ENCODE measurements around the gene SOX13.

SOX13 gene

DNA sequence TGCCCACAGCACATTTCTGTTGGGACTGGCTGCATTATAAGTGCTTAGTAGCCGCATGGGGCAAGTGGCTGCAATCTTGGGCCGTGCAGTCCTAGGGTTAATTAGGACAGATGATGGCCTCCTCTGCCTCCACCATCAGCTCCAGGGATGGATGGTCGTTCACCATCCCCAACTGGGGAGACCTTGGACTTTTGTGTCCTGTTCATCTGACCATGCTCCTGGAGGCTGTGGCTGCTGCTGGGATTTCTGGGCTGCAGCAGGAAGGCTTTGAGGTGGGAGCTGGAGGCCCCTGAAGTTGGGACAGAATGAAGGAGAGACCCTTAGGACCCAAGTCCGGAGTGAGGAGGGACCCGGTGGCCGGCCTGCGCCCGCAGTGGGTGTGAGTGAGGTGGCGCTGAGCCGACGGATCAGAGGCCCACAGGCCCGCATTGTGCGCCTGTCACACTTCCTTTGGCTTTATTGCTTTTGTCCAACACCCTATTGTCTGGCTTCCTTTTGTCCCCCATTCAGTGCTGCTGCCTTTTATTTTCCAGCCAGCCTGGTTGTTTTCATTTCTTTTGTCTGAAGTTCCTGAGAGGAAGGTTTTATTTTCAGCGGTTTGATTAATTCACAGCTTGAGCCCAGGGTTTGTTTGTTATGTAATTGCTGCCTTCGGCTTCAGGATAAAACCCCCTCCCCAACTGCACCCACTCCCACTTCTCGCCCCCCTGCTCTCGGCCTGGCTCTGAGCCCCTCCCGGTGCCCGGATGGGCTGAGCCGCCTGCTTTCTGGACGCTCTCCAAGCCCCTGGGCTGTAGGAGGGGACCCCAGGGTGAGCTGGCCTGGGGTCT, 35.6 kb downstream of the SOX13 start:
- DNase-seq (ENCODE audit: low read depth) = no peak

DNA sequence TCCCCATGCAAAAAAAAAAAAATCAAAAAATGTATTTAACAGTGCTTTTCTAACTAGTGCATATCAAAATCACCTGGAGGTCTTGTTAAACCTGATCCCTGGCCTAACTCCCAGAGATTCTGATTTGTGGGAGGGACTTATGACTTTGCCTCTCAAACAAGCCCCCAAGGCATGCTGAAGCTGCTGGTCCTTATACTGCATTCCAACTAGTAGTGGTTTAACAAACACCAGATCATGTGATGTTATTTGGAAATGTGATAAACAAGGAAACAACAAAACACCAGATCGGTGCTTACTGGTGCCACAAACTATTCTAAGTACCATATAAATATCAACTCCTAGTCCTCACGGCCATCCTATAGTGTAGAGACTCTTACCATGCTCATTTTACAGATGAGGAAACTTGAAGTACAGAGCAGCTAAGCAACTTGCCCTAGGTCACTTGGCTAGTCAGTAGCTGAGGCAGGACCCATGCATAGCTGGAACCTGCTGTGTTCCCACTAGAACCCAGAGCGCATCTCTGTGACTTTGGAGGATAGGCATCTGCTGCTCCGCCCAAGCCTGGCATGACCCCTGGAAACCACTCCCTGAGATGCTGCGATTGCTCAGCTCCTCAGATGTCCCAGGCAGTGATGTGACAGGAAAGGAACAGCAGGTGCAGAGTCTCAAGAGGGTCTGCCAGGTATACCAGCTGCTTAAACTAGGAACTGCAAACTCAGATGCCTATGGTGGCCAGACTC, 38.1 kb downstream of the SOX13 start:
- DNase-seq (ENCODE audit: low read depth) = no peak

DNA sequence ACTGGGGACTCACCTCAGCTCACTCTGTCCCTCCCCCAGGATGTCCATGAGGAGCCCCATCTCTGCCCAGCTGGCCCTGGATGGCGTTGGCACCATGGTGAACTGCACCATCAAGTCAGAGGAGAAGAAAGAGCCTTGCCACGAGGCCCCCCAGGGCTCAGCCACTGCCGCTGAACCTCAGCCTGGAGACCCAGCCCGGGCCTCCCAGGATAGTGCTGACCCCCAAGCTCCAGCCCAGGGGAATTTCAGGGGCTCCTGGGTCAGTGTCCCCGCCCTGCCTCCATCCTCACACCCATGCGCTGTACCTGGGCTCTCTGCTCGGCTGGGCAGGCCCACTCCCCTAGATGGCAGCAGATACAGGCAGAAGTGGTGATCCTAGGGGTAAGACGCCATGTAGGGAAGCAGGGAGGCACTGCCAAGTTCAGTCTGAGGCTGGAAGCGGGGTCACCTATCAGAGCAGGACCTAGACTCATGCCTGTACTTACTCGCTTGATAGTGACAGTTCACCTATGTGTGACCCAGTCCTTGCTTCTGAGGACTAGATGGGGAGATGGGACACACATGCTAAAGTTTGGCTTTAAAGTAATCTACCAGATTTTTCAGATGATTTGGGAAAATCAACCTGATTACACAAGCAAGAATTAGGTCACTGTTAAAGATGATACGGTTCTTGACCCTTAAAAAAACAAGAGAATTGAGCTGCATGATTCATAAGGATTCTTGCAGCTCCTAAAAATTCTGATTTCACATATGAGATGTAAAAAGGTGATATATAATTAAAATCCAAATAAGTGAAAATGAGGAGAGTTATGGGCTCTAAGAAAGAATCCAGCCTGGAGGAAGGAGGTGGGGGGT, 40.2 kb downstream of the SOX13 start:
- no peak for DNase-seq (ENCODE audit: low read depth)

DNA sequence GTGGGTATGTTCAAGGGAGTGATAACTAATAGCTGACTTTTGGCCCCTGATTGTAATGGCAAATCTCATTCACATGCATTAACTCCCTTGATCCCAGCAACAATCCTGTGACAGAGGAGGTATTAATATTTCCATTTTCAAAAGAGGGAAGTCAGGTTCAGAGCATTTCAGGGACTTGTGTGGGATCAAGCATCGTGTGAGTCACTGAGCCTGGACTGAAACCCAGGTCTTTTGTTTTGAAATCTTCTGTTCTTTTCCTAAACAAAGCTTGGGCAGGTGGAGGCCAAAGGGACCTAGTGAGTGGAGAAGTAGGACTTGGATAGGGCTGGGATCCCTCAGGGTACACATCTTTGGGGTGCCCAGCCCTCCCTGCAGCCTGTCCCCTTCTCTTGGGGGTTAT, 41.0 kb downstream of the SOX13 start:
- no peak for DNase-seq (ENCODE audit: low read depth)

DNA sequence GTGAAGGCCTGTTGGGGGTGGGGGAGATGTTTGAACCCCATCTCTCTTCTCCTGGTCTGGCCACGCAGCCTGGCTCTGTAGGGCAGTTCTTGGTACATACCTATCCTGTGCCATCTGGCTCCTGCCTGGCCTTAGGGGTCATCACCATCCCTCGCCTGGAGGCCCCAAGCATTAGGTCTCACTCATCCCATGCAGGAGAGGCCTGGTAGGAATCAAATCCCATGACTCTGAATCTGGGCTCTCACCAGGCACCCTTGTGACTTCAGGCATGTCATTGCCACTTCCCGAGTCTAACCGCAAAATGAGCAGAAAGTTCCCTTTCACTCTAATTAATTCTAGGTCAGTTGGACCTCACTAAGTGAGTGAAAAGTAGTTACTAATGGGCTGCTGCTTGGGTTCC, 41.7 kb downstream of the SOX13 start:
- no peak for DNase-seq (ENCODE audit: low read depth)

DNA sequence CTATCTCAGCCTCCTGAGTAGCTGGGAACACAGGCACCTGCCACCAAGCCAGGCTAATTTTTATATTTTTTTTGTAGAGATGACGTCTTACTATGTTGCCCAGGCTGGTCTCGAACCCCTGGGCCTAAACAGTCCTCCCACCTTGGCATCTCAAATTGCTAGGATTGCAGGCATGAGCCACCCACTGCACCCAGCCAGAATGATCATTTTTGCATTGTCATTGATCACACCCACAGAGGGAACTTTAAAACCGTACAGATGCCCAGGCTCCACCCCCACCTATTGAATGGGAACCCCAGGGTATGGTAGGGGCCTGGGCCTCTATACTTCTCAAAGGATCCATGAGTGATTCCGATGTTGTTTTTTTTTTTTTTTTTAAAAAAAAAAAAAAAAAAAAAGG, 42.2 kb downstream of the SOX13 start:
- no peak for DNase-seq (ENCODE audit: low read depth)

DNA sequence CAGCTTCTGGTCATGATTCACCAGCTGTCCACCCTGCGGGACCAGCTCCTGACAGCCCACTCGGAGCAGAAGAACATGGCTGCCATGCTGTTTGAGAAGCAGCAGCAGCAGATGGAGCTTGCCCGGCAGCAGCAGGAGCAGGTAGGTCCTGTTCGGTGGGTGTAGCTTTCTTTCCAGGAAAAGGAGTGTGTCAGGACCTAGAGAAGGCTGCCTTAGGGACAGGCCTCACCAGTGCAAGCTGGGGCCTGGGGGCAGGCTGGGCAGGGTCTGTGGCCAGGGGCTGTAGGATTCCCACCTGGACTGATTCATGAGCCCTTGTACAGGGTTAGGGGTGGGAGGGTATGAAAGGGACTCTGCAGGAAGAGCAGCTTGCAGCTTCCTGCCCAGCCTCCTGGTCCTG, 43.6 kb downstream of the SOX13 start:
- no peak for DNase-seq (ENCODE audit: low read depth)

DNA sequence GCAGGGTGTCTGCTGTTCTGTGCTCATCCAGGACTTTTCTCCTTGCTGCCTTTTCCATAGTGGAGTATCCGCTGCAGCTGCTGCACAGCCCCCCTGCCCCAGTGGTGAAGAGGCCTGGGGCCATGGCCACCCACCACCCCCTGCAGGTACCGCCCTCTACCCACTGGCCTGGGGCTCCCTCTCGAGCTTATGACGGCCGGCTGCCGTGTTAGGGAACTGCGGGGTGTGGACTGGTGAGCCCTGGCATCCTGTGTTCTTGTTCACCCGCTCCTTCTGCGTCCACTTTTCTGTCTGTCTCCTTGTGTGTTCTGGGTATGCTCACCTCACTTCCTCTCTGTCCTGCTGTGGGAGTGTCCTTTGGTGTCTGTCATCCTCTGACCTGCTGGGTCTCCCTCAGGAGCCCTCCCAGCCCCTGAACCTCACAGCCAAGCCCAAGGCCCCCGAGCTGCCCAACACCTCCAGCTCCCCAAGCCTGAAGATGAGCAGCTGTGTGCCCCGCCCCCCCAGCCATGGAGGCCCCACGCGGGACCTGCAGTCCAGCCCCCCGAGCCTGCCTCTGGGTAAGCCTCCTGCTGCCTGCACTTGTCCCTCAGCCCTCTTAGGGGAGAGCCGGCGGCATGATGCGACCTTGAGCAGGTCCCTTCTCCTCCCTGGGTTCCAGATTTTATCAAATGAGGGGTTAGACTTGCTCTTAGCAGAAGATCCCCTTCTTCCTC, 49.1 kb downstream of the SOX13 start:
- DNase-seq (ENCODE audit: low read depth) = no peak

DNA sequence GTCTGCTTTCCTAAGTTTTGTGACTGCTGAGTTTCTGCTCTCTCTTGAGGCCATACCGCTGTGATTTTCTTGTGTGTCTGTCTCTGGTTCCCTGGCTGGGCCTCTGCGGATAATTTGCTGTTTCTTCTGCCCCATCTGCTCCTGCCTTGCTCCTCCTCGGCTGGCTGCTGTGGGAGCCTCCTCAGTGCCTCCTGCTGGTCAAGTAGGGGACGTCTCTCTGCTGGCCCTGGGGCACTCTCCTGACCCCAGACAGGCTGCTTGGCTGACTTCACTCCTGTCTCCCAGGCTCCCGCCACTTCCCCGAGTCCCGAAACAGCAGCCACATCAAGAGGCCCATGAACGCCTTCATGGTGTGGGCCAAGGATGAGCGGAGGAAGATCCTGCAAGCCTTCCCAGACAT, 50.5 kb downstream of the SOX13 start:
- no peak for DNase-seq (ENCODE audit: low read depth)

DNA sequence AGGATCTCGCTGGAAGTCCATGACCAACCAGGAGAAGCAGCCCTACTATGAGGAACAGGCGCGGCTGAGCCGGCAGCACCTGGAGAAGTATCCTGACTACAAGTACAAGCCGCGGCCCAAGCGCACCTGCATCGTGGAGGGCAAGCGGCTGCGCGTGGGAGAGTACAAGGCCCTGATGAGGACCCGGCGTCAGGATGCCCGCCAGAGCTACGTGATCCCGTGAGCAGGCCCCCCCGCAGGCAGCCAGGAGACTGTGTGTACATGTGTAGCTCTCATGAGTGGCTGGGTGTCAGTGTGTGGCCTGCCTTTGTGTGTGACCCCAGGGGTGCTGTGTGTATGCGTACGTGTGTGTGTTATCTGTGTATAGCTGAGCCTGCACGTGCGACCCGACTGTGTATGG, 51.7 kb downstream of the SOX13 start:
- DNase-seq (ENCODE audit: low read depth) = no peak

DNA sequence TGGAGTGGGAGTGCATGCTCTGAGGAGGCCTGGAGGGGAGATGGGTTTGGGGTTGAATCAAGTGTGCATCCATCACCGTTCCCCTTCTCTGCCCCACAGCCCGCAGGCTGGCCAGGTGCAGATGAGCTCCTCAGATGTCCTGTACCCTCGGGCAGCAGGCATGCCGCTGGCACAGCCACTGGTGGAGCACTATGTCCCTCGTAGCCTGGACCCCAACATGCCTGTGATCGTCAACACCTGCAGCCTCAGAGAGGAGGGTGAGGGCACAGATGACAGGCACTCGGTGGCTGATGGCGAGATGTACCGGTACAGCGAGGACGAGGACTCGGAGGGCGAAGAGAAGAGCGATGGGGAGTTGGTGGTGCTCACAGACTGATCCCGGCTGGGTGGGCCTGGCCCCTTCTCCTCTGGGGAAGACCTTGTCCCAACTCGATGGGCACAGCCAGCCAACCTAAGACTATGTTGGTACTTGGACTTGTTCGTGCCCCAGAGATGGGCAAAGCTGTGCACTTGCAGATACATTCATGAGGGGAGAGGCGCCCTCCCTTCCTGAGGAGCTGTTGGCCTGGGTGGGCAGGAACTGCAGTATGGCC, 52.9 kb downstream of the SOX13 start:
- DNase-seq (ENCODE audit: low read depth) = no peak

DNA sequence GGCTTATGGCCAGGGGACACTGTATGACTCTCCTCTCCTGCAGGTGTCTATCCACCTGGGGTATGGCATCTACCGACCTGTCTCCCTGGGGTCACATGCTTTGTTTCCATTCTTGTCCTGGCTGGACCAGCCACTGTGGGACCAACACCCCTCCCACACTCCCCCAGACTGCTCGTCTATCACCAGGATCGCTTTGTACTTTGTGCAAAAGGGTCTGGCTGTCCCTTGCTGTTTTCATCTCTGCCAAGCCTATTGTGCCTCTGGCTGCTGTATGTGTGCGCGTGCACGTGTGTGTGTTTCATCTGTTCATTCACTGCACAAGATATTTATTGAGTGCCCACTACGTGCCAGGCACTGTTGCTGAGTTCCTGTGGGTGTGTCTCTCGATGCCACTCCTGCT, 53.5 kb downstream of the SOX13 start:
- no peak for DNase-seq (ENCODE audit: low read depth)

DNA sequence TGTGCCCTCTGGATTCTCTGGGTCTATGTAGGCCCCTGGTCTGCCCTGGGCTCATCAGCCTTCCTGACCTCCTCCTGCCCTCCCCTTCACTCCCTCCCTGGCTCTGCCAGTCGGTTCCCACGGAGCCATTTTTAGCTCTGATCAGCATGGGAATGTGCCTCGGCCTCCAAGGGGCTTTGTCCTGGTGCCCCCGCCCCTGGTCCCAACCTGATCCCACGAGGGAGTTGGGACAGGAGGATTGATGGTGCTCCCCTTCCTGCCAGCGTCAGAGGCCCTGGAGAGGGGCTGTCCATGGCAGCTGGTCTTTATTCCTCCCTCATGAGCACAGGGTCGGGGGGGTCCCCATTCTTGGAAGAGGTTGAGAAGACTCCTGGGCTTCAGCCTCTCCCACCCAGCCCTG, 54.0 kb downstream of the SOX13 start:
- DNase-seq (ENCODE audit: low read depth) = no peak

DNA sequence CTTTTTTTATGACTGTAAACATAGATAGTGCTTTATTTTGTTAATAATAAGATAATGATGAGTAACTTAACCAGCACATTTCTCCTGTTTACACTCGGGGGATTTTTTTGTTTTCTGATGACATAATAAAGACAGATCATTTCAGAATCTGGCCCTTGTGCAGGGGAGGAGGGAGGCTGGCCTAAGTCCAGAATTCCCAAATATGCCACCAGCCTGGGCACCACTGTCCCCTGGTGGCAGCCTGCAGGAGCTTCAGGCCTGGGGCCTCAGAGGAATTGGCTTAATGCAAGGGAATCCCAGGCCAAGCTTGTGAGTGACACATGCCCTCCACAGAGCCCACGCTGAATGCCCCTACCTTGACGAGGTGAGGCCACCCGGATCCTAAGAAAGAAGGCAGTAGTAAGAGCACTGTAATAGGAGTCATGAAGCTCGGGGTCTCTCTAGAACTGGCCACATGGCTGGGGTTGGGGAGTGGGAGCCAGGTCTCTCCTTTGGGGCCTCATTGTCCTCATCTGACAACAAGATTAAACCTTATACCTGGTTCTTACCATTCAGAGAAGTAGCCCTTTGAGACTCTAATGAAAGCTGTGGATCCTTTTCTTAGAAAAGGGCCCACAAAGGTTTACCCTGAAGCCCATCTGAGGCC, 54.8 kb downstream of the SOX13 start:
- no peak for DNase-seq (ENCODE audit: low read depth)

DNA sequence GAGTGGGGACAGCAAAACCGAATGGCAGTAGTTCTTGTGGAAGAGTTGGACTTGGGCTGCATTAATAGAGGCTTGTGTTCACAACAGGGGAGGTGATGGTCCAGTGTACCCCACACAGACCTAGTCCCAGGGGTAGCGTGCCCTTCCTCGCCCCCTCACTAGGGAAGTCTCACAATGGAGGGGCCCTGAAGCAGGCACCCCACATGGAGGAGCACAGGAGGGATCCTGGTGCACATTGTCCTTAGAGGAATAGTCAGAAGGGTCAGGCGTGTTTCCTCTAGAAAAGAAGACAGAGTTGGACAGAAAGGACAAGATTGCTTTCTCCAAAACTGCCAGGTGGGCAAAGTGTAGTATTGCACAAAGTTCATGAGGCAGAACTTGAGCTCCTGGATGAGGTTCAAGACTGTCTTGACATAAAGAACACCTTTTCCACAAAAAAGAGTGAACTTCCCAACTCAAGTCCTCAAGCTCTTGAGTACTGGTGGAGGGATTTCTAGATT, 55.6 kb downstream of the SOX13 start:
- DNase-seq (ENCODE audit: low read depth) = no peak

DNA sequence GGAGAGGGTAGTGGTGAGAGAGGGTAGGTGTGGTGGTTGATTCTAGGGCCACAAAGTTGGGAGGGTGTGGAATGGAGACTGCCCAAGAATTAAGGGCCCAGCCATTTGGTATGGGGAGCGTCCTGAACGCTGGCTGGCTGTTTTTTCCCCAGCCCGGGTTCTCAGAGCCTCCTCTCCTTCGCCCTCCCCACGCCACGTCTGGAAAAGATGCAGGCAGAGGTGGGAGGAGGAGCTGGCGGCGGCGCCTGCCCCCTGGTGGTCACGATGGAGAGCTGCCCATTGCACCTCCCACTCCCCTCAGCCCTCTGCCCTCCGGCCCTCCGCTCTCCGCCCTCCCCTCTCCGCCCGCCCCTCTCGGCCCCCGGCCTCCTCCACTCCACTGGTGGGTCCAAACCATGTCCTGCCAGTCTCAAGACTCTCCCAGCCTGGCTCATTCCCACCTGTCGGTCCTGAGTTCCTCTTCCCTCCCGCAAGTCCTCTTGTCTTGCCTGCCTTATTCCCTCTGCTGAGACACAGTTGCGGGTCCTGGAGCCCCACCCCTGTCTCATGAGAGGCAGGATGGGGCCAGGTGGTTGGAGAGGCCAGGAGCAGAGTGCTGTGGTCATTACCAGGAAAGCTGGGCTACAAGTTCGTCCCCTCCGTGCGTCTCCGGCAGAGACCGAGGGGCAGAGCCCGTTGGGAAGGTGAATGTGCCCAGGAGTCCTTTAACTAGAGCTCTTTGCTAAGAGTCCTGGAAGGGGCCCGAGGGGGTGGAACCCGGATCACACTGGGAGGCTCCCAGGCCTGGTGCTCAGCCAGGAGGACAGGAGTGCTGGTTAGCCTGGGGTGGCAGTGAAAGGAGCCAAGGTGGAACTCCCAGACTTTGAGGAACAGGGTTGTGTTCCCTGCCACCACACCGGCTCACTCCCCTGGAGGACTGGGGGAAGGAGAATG, 56.3 kb downstream of the SOX13 start:
- DNase-seq (ENCODE audit: low read depth) = peak; percentile 36

DNA sequence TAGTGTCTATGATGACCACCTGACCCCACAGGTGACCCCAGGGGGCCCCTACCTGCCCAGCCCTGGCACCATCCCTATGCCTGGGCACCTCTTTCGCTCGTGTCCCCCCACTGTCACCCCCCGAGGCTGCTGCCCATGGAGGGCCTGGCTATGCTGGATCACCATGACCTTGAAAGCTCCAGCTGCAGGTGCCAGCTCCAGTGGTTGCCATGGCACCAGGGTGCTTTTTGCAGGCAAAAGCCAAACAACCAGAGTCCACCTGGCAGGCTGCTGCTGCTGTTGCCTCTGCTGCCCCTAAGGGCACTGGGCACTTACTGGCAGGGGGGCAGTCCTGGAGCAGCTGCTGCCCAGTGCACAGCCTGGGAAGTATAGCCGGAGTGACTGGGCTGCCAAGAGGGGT, 57.3 kb downstream of the SOX13 start:
- no peak for DNase-seq (ENCODE audit: low read depth)

DNA sequence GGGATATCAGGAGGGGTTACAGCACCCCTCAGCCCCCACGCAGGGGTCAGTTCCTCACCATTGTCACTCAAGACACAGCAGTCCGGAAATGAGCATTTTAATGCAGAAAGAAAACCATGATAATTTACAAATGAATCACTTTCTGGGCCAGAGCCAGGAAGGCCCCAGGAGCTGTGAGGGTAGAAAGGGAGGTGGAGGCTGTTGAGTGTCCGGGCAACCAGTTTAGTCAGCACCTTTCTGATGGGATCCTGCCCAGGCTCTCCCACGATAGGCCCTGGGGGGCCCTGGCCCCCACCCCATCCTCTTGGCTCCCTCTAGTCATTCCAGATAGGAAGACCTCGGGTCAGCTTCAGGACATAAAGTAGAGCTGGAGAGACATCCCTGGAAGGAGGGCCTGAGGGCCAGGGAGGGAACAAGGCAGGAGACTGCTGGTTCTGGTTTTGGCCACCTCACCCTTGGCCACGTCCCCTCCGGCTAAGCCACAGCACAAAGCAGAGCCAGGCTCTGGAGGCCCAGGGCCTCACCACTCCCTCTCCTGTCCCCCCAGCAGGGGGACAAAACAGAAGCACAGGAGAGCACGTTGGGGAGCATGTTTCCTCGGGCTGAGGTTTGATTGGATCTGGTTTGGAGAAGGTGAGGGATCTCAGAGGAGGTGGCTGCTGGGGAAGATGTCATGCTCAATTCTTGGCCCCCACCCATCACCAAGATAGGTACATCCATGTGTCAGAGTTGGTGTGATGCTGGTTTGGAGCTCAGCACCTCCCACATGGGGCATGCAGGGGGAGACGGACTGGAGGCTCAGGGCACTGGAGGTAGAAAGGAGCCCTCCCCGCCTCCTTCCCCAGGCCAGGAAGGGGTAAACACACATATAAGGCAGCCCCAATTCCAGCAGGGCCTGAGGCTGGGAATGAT, 58.3 kb downstream of the SOX13 start:
- DNase-seq (ENCODE audit: low read depth) = no peak

DNA sequence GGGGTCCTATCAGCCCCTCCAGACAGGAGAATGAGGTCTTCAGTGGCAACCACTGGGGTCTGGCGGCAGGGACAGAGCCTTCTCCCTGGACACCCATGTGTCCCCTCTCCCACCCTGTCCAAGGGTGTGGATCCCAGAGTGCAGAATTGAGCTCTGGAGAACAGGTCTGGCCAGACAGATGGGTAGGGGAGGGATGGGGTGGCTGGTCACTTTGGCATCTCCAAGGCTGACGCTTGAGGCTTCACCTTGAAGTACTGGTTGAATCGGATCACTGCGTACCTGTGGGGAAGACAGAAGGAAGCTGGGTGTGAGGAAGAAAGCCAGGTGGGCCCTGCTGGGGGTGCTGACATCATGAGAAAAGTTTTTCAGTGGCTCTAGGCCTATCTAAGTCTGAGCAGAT, 59.1 kb downstream of the SOX13 start:
- DNase-seq (ENCODE audit: low read depth) = no peak
